HL-60/S4 treated with phorbol 12-myristate 13-acetate at 8.2 ng/mL for 4 days and 3 days (cell line): ENCODE results near the gene GLYR1.

ENCODE experiments used
- in situ Hi-C: fragments of 300-500 bp; cut with MboI; formaldehyde crosslinking; loops from 2 replicates; pipeline ENCODE4 v1.15.0; 2022; ENCODE audit warnings: low sequenced_read_pairs

GLYR1 gene

GRCh38 chr16:4768549-4769305 lies 78.4 kb downstream of the GLYR1 start:
- in situ Hi-C loops, result no loop called here

- in situ Hi-C loops, result no loop called here
These were observed 79.1 kb downstream of the GLYR1 start for GRCh38 chr16:4767872-4768548.

- in situ Hi-C loops, result no loop called here
These were observed 80.0 kb downstream of the GLYR1 start, which contains the start of gene ZNF500 for GRCh38 chr16:4766875-4767628. Gene ZNF500, minus strand, starts transcription at chr16:4767162. Its CDS starts 1,184 bp downstream, at chr16:4765978.

- in situ Hi-C loops, result no loop called here
These were observed 81.3 kb downstream of the GLYR1 start for GRCh38 chr16:4765511-4766474.

GRCh38 chr16:4763791-4764190 lies 83.3 kb downstream of the GLYR1 start:
- in situ Hi-C loops, result no loop called here

- in situ Hi-C loops, result no loop called here
These were observed 84.9 kb downstream of the GLYR1 start for GRCh38 chr16:4762205-4762604.

GRCh38 chr16:4760221-4760910 lies 86.7 kb downstream of the GLYR1 start:
- in situ Hi-C loops, result no loop called here

- in situ Hi-C loops, result no loop called here
These were observed 91.4 kb downstream of the GLYR1 start for GRCh38 chr16:4755687-4756086.

GRCh38 chr16:4754865-4755264 lies 92.2 kb downstream of the GLYR1 start:
- in situ Hi-C loops, result no loop called here

GRCh38 chr16:4753227-4753626 lies 93.9 kb downstream of the GLYR1 start:
- in situ Hi-C loops, result no loop called here
